HG03066 (cell line): ENCODE measurements around the gene MASP2.
"Not testable (repeated sequence)": the region's sequence is repeated elsewhere in the genome, so short reads cannot be mapped to it uniquely, and the experiment has no call there.

Source experiments
- ATAC-seq: cut with Tn5 transposase; IDR thresholded peaks from one replicate; pipeline ENCODE4 v1.9.1; 2021; ENCODE audit warnings: low read depth; ENCODE audit not compliant: unreplicated experiment

MASP2 gene

GRCh38 chr1:10996100-10996499 lies 50.9 kb downstream of the MASP2 start:
- no peak for ATAC-seq

GRCh38 chr1:10992864-10993263 lies 54.2 kb downstream of the MASP2 start:
- ATAC-seq: no peak

GRCh38 chr1:10992004-10992403 lies 55.0 kb downstream of the MASP2 start:
- ATAC-seq: not testable (repeated sequence)

- ATAC-seq: no peak
Observed at GRCh38 chr1:10990828-10991227, 56.2 kb downstream of the MASP2 start.

GRCh38 chr1:10989920-10990516 lies 57.0 kb downstream of the MASP2 start:
- not testable (repeated sequence) for ATAC-seq

- ATAC-seq: no peak
Observed at GRCh38 chr1:10989095-10989494, 57.9 kb downstream of the MASP2 start.

GRCh38 chr1:10987840-10988417 lies 59.1 kb downstream of the MASP2 start:
- no peak for ATAC-seq

- peak; percentile 14 for ATAC-seq
Observed at GRCh38 chr1:10986525-10986890, 60.5 kb downstream of the MASP2 start.

GRCh38 chr1:10980841-10981727 lies 66.0 kb downstream of the MASP2 start:
- ATAC-seq: no peak

GRCh38 chr1:10980094-10980577 lies 66.9 kb downstream of the MASP2 start:
- no peak for ATAC-seq

- ATAC-seq: no peak
Observed at GRCh38 chr1:10979483-10979920, 67.5 kb downstream of the MASP2 start.

GRCh38 chr1:10978719-10979118 lies 68.3 kb downstream of the MASP2 start:
- ATAC-seq: no peak
